ENCODE results near the gene FBN2.

Gene FBN2

DNA sequence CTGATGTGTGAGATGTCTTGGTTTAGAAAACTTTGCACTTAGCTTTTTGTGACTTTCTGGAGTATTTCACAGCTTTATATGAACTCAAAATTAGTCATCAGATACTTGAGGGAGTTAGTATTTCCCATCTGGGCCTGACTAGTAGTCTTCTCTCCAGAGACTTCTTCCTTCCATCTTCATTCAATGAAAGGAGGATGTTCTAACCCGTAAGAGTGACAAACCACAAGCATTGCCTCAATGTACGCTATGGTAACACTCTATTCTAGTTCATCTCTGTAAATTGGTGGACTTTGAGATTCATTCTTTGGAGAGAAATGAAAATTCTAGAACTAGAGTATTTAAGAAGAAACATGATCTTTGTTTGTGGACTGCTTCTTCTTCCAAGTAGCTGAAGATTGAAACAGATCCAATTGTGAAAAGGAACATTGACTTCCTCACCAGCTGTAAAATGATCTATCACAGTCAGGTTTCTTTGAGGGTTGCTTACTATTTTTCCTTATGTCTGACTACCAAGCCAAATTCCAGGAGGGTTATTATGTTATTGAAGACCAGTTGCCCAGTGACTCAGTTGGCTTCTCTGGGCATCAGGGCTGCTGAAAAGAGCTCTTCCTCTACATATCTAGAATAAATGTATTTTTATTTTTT, 296.9 kb downstream of the FBN2 start:
- H3K27me3 ChIP-seq (ENCODE audit: insufficient read depth, low read length, poor library complexity, severe bottlenecking): no peaks in the 10 kb centered on the region
- TF ChIP-seq EZH2phosphoT487 (IDR thresholded peaks at IDR 0.05; ENCODE audit: borderline replicate concordance): no peak
- TF ChIP-seq, protein P1, sequence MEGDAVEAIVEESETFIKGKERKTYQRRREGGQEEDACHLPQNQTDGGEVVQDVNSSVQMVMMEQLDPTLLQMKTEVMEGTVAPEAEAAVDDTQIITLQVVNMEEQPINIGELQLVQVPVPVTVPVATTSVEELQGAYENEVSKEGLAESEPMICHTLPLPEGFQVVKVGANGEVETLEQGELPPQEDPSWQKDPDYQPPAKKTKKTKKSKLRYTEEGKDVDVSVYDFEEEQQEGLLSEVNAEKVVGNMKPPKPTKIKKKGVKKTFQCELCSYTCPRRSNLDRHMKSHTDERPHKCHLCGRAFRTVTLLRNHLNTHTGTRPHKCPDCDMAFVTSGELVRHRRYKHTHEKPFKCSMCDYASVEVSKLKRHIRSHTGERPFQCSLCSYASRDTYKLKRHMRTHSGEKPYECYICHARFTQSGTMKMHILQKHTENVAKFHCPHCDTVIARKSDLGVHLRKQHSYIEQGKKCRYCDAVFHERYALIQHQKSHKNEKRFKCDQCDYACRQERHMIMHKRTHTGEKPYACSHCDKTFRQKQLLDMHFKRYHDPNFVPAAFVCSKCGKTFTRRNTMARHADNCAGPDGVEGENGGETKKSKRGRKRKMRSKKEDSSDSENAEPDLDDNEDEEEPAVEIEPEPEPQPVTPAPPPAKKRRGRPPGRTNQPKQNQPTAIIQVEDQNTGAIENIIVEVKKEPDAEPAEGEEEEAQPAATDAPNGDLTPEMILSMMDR (conservative IDR thresholded peaks at IDR 0.05; ENCODE audit: low read length): no peak
- H3F3A ChIP-seq (ENCODE audit: low read depth): no peaks in the 10 kb centered on the region
- H3K9me3 ChIP-seq (ENCODE audit: insufficient read depth, low read depth, low read length): no peaks in the 10 kb centered on the region
- H3K9me2 ChIP-seq (replicated peaks; ENCODE audit: low read depth, low read length): no peaks in the 10 kb centered on the region
- no peak overlapping the region for H2AFZ ChIP-seq (ENCODE audit: low read length)
- H3K4me1 ChIP-seq (ENCODE audit: insufficient read depth, low read length, poor library complexity, severe bottlenecking): peaks cover 12% of the 10 kb centered on the region
- no peaks in the 10 kb centered on the region for H3K79me2 ChIP-seq (ENCODE audit: insufficient read depth, low read length)
- no peaks in the 10 kb centered on the region for H3K36me3 ChIP-seq (ENCODE audit: insufficient read depth, low read length)
- no peaks in the 10 kb centered on the region for H4K20me1 ChIP-seq (ENCODE audit: insufficient read depth, low read length, poor library complexity, severe bottlenecking)
- H3K4me2 ChIP-seq (ENCODE audit: low read depth, low read length, poor library complexity, severe bottlenecking): no peak overlapping the region
- H3K9ac ChIP-seq (ENCODE audit: low read depth, low read length, poor library complexity, severe bottlenecking): no peak overlapping the region
- no peak overlapping the region for H3K4me3 ChIP-seq (ENCODE audit: low read length, poor library complexity, severe bottlenecking)

DNA sequence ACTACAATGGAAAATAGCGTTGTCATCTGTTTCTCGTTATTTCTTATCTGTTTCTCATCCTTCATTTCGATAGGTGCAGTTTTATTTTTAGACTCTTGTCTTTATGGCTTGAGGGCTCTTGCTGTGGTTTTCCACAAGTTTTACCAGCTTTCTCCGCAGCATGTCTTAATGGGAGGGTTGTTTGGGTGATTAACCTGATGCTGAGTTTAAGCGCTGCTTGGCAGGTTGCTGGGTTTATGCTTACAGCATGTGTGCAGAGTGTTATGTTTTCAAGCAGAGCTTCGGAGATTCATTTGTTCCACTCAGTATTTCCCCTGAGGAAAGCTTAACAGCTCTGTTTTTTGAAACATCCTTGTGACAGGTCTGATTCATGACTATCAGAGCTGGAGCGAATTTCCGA, 300.5 kb downstream of the FBN2 start:
- Histone ChIP-seq H3K36me3 (ENCODE audit: insufficient read depth, low read length) (no peaks in the 10 kb centered on the region), H3K9ac (ENCODE audit: low read depth, low read length, poor library complexity, severe bottlenecking) (no peak overlapping the region), H3K4me2 (ENCODE audit: low read depth, low read length, poor library complexity, severe bottlenecking) (peak overlapping the region; percentile 57), H3K4me3 (ENCODE audit: low read length, poor library complexity, severe bottlenecking) (peak overlapping the region; percentile 16), H3F3A (ENCODE audit: low read depth) (no peaks in the 10 kb centered on the region), H3K79me2 (ENCODE audit: insufficient read depth, low read length) (no peaks in the 10 kb centered on the region), H3K4me1 (ENCODE audit: insufficient read depth, low read length, poor library complexity, severe bottlenecking) (peaks cover 12% of the 10 kb centered on the region), H2AFZ (ENCODE audit: low read length) (no peak overlapping the region), H3K9me3 (ENCODE audit: insufficient read depth, low read depth, low read length) (no peaks in the 10 kb centered on the region), H3K9me2 (replicated peaks; ENCODE audit: low read depth, low read length) (no peaks in the 10 kb centered on the region), H3K27me3 (ENCODE audit: insufficient read depth, low read length, poor library complexity, severe bottlenecking) (no peaks in the 10 kb centered on the region), H4K20me1 (ENCODE audit: insufficient read depth, low read length, poor library complexity, severe bottlenecking) (no peaks in the 10 kb centered on the region)
- TF ChIP-seq, protein P1 (conservative IDR thresholded peaks at IDR 0.05; ENCODE audit: low read length): no peak
- no peak for TF ChIP-seq EZH2phosphoT487 (IDR thresholded peaks at IDR 0.05; ENCODE audit: borderline replicate concordance)

DNA sequence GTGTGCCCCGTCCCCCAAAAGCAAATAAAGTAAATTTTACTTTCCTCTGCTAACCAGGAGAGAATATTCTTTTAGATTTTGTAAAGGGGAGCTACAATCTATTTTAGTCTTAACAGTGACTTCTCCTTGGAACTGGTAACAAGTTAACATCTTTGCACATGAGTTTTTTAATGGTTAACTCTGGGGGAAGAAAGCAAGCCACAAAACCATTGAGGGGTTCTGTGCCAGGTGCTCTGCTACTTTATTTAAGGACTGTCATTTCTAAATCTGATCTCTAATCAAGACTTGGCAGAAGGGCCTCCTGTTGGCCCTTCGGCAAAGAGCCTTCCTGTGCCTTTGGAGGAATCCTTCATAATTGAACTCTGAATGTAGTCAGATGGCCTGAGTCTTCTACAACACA, 301.0 kb downstream of the FBN2 start:
- H3K4me2 ChIP-seq (ENCODE audit: low read depth, low read length, poor library complexity, severe bottlenecking): peak overlapping the region; percentile 57
- H3K9ac ChIP-seq (ENCODE audit: low read depth, low read length, poor library complexity, severe bottlenecking): no peak overlapping the region
- no peaks in the 10 kb centered on the region for H3K9me2 ChIP-seq (replicated peaks; ENCODE audit: low read depth, low read length)
- H3K4me1 ChIP-seq (ENCODE audit: insufficient read depth, low read length, poor library complexity, severe bottlenecking): peaks cover 12% of the 10 kb centered on the region
- H3K79me2 ChIP-seq (ENCODE audit: insufficient read depth, low read length): no peaks in the 10 kb centered on the region
- no peaks in the 10 kb centered on the region for H3K9me3 ChIP-seq (ENCODE audit: insufficient read depth, low read depth, low read length)
- TF ChIP-seq, protein P1 (conservative IDR thresholded peaks at IDR 0.05; ENCODE audit: low read length): no peak
- TF ChIP-seq EZH2phosphoT487 (IDR thresholded peaks at IDR 0.05; ENCODE audit: borderline replicate concordance): no peak
- H3K4me3 ChIP-seq (ENCODE audit: low read length, poor library complexity, severe bottlenecking): no peak overlapping the region
- H4K20me1 ChIP-seq (ENCODE audit: insufficient read depth, low read length, poor library complexity, severe bottlenecking): no peaks in the 10 kb centered on the region
- no peak overlapping the region for H2AFZ ChIP-seq (ENCODE audit: low read length)
- H3F3A ChIP-seq (ENCODE audit: low read depth): no peaks in the 10 kb centered on the region
- no peaks in the 10 kb centered on the region for H3K27me3 ChIP-seq (ENCODE audit: insufficient read depth, low read length, poor library complexity, severe bottlenecking)
- H3K36me3 ChIP-seq (ENCODE audit: insufficient read depth, low read length): no peaks in the 10 kb centered on the region

Data from Loucy (cell line).